Endothelial cell of umbilical vein (primary cell): ENCODE results near the gene SPRN. TPM values are rescaled to one million over a fixed set of nuclear protein-coding genes. Genes with fewer than 3 reads are reported as not detected.
"Not testable (repeated sequence)": the region's sequence is repeated elsewhere in the genome, so short reads cannot be mapped to it uniquely, and the experiment has no call there.

Source experiments
- BruUV-seq: library from RNA; stranded (reverse); fragments of 400-500 nt; replicated peaks from 2 replicates; lab custom pipeline; 2021; lab: Mats Ljungman, UMichigan
- CTCF ChIA-PET: fragments of 300-600, 350-600 bp; sonication (Branson Sonifier 250); formaldehyde crosslinking; loops from one replicate; lab custom pipeline; 2021; ENCODE audit warnings: antibody characterized with exemption, inconsistent platforms; lab: Charles Lee
- POLR2A ChIA-PET: fragments of 300-600, 350-600 bp; sonication (Branson Sonifier 250); formaldehyde crosslinking; loops from one replicate; lab custom pipeline; 2021; ENCODE audit warnings: antibody characterized with exemption, inconsistent platforms; lab: Charles Lee
- DNase-seq: peaks from one replicate; pipeline ENCODE4 v3.0.0-alpha.2; 2011; ENCODE audit warnings: low read depth, low spot score
- FAIRE-seq: peaks from 2 replicates; lab custom pipeline; 2011; peaks lifted over from hg19 to GRCh38; lab: Jason Lieb, UNC
- H2AFZ ChIP-seq: 2 replicates; pipeline ENCODE4 v1.6.0; 2012; ENCODE audit warnings: low read depth, low read length, control low read depth, inconsistent platforms
- H3K27ac ChIP-seq: 2 replicates; pipeline ENCODE4 v1.5.1; 2011; ENCODE audit warnings: low read depth, mild to moderate bottlenecking, control low read depth, low read length, moderate library complexity; ENCODE audit not compliant: insufficient read depth
- H3K27me3 ChIP-seq, 2 experiments: 2 replicates each; pipeline versions ENCODE4 v1.6.0 to v1.6.1; 2011; ENCODE audit warnings: low read length in 2 of 2, mixed read lengths in 1 of 2; ENCODE audit not compliant: control insufficient read depth in 2 of 2, insufficient read depth in 2 of 2
- H3K36me3 ChIP-seq, 2 experiments: 2 replicates in 1 of 2; 3 replicates in 1 of 2; pipeline ENCODE4 v1.5.1; 2011; ENCODE audit warnings: low read length in 2 of 2, mild to moderate bottlenecking in 1 of 2, moderate library complexity in 1 of 2; ENCODE audit not compliant: control insufficient read depth in 2 of 2, insufficient read depth in 2 of 2; ENCODE audit errors: extremely low read depth in 1 of 2
- H3K4me1 ChIP-seq: 3 replicates; pipeline ENCODE4 v1.5.1; 2011; ENCODE audit warnings: mild to moderate bottlenecking, low read length; ENCODE audit not compliant: control insufficient read depth, insufficient read depth; ENCODE audit errors: extremely low read depth
- H3K4me2 ChIP-seq: 2 replicates; pipeline ENCODE4 v1.6.1; 2011; ENCODE audit warnings: low read length, control low read depth, mixed read lengths; ENCODE audit not compliant: insufficient read depth
- H3K4me3 ChIP-seq, 3 experiments: fragments of 200-600 bp in 1 of 3; sonication (generic), shearing (Covaris generic) in 1 of 3; replicated peaks in 1 of 3; 2 replicates each; pipeline ENCODE4 v1.5.1; 2011 to 2016; ENCODE audit warnings: control low read depth in 3 of 3, low read length in 3 of 3, mild to moderate bottlenecking in 2 of 3, inconsistent platforms in 1 of 3, low read depth in 1 of 3, moderate library complexity in 1 of 3; ENCODE audit not compliant: insufficient read depth in 1 of 3
- H3K79me2 ChIP-seq: 2 replicates; pipeline ENCODE4 v1.6.0; 2012; ENCODE audit warnings: low read length, inconsistent platforms; ENCODE audit not compliant: control insufficient read depth, insufficient read depth
- H3K9ac ChIP-seq: replicated peaks from 2 replicates; pipeline ENCODE3; 2011; ENCODE audit warnings: low read length, control low read depth; ENCODE audit not compliant: insufficient read depth; ENCODE audit errors: extremely low read depth
- H3K9me1 ChIP-seq: replicated peaks from 3 replicates; pipeline ENCODE4 v1.6.0; 2011; ENCODE audit warnings: mild to moderate bottlenecking, low read length; ENCODE audit not compliant: control insufficient read depth, insufficient read depth; ENCODE audit errors: extremely low read depth
- H3K9me3 ChIP-seq: replicated peaks from 2 replicates; pipeline ENCODE4 v1.5.1; 2012; ENCODE audit warnings: low read length, inconsistent platforms; ENCODE audit not compliant: control insufficient read depth, insufficient read depth
- H4K20me1 ChIP-seq: replicated peaks from 2 replicates; pipeline ENCODE3; 2011; ENCODE audit warnings: mild to moderate bottlenecking, low read length; ENCODE audit not compliant: control insufficient read depth, insufficient read depth; ENCODE audit errors: extremely low read depth
- EZH2 ChIP-seq: IDR thresholded peaks from 2 replicates; pipeline ENCODE4 v1.6.1; 2012; ENCODE audit warnings: borderline replicate concordance, low read depth, mild to moderate bottlenecking, moderate library complexity, low read length, inconsistent platforms; ENCODE audit not compliant: severe bottlenecking
- FOS ChIP-seq: IDR thresholded peaks from 2 replicates; pipeline ENCODE4 v1.6.1; 2011; ENCODE audit warnings: mild to moderate bottlenecking, low read length, moderate library complexity, borderline replicate concordance; ENCODE audit not compliant: insufficient read depth
- GATA2 ChIP-seq: IDR thresholded peaks from 2 replicates; pipeline ENCODE4 v1.7.0; 2011; ENCODE audit warnings: low read depth, mild to moderate bottlenecking, moderate library complexity, mixed read lengths, low read length; ENCODE audit not compliant: insufficient read length, insufficient read depth
- JUN ChIP-seq: IDR thresholded peaks from 2 replicates; pipeline ENCODE4 v1.6.1; 2011; ENCODE audit warnings: borderline replicate concordance, low read depth; ENCODE audit not compliant: insufficient read length, insufficient read depth
- MYC ChIP-seq: IDR thresholded peaks from one replicate; pipeline ENCODE4 v1.6.1; 2011; ENCODE audit warnings: mild to moderate bottlenecking, low read depth, low read length
- POLR2A ChIP-seq: IDR thresholded peaks from 2 replicates; pipeline ENCODE4 v1.6.1; 2012; ENCODE audit warnings: low read depth, mild to moderate bottlenecking, control low read depth, low read length
- POLR2AphosphoS5 ChIP-seq: IDR thresholded peaks from 2 replicates; pipeline ENCODE4 v1.6.1; 2012; ENCODE audit warnings: low read depth, mild to moderate bottlenecking, control low read depth, low read length, moderate library complexity; ENCODE audit not compliant: insufficient read depth
- dilution Hi-C: fragments of 300-500 bp; cut with MboI; formaldehyde crosslinking; loops from one replicate; pipeline ENCODE4 v1.15.0; 2019; ENCODE audit warnings: low sequenced_read_pairs; ENCODE audit not compliant: extremely low pct_ligation_motif_present
- intact Hi-C: fragments of 100-400 bp; cut with micrococcal nuclease; formaldehyde crosslinking; loops from one replicate; pipeline ENCODE4 v1.10.0; 2022
- polyA plus RNA-seq, 4 experiments: library from polyadenylated mRNA; depleted of rRNA in 3 of 4; stranded (reverse) in 3 of 4; unstranded in 1 of 4; fragments of >200 nt; gene quantifications; 2 replicates each; pipeline versions ENCODE4 v1.2.1 to v1.2.3, GENCODE V29; 2011 to 2012; ENCODE audit warnings: missing spikeins in 1 of 4
- total RNA-seq: library from RNA; stranded (reverse); gene quantifications from 2 replicates; pipeline ENCODE4 v1.2.3, GENCODE V29; 2021
- TF ChIP-seq, protein P1 (sequence below): IDR thresholded peaks from 2 replicates; pipeline ENCODE4 v1.6.1; 2011; ENCODE audit not compliant: insufficient read depth, insufficient read length
- TF ChIP-seq, protein P2 (sequence below), 2 donors: IDR thresholded peaks; 1 replicate in 1 of 2; 2 replicates in 1 of 2; pipeline ENCODE4 v1.5.1; 2011; ENCODE audit warnings: low read length in 2 of 2, mild to moderate bottlenecking in 2 of 2, moderate library complexity in 2 of 2, control low read depth in 1 of 2, inconsistent platforms in 1 of 2, low read depth in 1 of 2; ENCODE audit not compliant: insufficient read depth in 1 of 2; ENCODE audit errors: extremely low read depth in 1 of 2

Gene SPRN
- total and polyA plus RNA-seq, 2 donors (not counting 3 experiments of a cell fraction or from before 2014, with no cell fraction given): 0.13 TPM; not detected in 1

DNA sequence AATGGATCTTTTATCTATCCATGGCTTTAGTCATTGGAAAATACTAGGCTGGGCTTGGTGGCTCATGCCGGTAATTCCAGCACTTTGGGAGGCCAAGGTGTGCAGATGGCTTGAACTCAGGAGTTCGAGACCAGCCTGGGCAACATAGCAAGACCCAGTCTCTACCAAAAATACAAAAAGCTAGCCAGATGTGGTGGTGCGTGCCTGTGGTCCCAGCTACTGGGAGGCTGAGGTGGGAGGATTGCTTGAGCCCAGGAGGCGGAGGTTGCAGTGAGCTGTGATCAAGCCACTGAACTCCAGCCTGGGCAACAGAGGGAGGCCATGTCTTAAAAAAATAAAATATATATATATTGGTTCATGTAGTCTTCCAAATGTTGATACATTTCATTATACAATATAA lies 37.5 kb downstream of the SPRN start:
- FAIRE-seq, H3K9me3 ChIP-seq, H3K4me3 ChIP-seq, H4K20me1 ChIP-seq, H3K36me3 ChIP-seq, H3K9ac ChIP-seq, DNase-seq, H3K4me2 ChIP-seq, POLR2A ChIA-PET, H3K27me3 ChIP-seq, CTCF ChIA-PET, H3K9me1 ChIP-seq, dilution Hi-C loops, BruUV-seq, H2AFZ ChIP-seq, H3K4me1 ChIP-seq, H3K79me2 ChIP-seq, H3K27ac ChIP-seq, intact Hi-C loops: not testable (repeated sequence)

DNA sequence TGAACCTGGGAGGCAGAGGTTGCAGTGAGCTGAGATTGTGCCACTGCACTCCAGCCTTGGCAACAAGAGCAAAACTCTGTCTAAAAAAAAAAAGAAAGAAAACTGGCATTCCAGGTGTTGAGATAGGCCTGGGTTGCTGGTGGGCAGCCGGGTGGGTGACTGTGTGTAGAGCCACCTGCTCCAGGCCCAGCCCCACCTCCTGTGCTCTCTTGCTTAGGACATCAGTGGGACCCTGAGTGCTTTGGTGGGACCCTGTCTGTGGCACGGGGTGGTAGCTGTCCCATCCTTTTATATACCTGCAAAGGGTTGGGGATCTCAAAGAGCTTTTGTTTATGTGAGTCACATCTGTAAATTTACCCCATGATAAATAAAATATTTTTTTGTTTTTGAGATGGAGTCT lies 39.2 kb downstream of the SPRN start:
- DNase-seq: no peak
- Histone ChIP-seq H3K9me3 (no peaks in the 10 kb centered on the region), H3K27me3 (no peaks in the 10 kb centered on the region), H2AFZ (no peak overlapping the region), H3K4me1 (peaks cover 2% of the 10 kb centered on the region), H3K4me2 (no peak overlapping the region), H4K20me1 (no peaks in the 10 kb centered on the region), H3K79me2 (no peaks in the 10 kb centered on the region), H3K9ac (no peak overlapping the region), H3K9me1 (no peaks in the 10 kb centered on the region), H3K36me3 (no peaks in the 10 kb centered on the region), H3K4me3 (no peak overlapping the region), H3K27ac (no peak overlapping the region)
- no peak for FAIRE-seq
- ChIA-PET POLR2A (no interaction called here), CTCF (no interaction called here)
- no peak for TF ChIP-seq JUN
- TF ChIP-seq FOS: no peak
- TF ChIP-seq, protein P1, sequence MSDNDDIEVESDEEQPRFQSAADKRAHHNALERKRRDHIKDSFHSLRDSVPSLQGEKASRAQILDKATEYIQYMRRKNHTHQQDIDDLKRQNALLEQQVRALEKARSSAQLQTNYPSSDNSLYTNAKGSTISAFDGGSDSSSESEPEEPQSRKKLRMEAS: no peak
- TF ChIP-seq, protein P2, sequence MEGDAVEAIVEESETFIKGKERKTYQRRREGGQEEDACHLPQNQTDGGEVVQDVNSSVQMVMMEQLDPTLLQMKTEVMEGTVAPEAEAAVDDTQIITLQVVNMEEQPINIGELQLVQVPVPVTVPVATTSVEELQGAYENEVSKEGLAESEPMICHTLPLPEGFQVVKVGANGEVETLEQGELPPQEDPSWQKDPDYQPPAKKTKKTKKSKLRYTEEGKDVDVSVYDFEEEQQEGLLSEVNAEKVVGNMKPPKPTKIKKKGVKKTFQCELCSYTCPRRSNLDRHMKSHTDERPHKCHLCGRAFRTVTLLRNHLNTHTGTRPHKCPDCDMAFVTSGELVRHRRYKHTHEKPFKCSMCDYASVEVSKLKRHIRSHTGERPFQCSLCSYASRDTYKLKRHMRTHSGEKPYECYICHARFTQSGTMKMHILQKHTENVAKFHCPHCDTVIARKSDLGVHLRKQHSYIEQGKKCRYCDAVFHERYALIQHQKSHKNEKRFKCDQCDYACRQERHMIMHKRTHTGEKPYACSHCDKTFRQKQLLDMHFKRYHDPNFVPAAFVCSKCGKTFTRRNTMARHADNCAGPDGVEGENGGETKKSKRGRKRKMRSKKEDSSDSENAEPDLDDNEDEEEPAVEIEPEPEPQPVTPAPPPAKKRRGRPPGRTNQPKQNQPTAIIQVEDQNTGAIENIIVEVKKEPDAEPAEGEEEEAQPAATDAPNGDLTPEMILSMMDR (IDR thresholded peaks at IDR 0.05; ENCODE audit: extremely low read depth in 1 of 2, insufficient read depth in 1 of 2, low read depth in 1 of 2, low read length in 2 of 2): no peak
- TF ChIP-seq GATA2: no peak
- no peak for TF ChIP-seq POLR2AphosphoS5
- TF ChIP-seq MYC: no peak
- TF ChIP-seq EZH2: no peak
- TF ChIP-seq POLR2A: no peak
- dilution Hi-C loops: no loop called here
- BruUV-seq: no TSS peak
- intact Hi-C loops: no loop called here
